ENCODE measurements around the gene TTLL9.

GRCh38 chr20:31933698-31934097, 63.3 kb downstream of the TTLL9 start:
- no peak for TF ChIP-seq CTCF (IDR thresholded peaks at IDR 0.05)
- no peak for TF ChIP-seq POLR2A (IDR thresholded peaks at IDR 0.05)
